DOHH2 (cell line): ENCODE measurements around the gene LAMB1.

Experiments used
- H3F3A ChIP-seq: fragments of 200-600 bp; sonication (generic), shearing (Covaris generic); 2 replicates; pipeline ENCODE4 v1.6.0; 2016; ENCODE audit warnings: antibody characterized with exemption, mild to moderate bottlenecking; ENCODE audit not compliant: control insufficient read depth, insufficient read depth
- H3K27ac ChIP-seq: fragments of 200-600 bp; sonication (generic); 2 replicates; pipeline ENCODE4 v1.5.1; 2014; ENCODE audit warnings: low read depth, mild to moderate bottlenecking, low read length, moderate library complexity
- H3K27me3 ChIP-seq: fragments of 200-600 bp; sonication (generic); 2 replicates; pipeline ENCODE4 v1.6.1; 2014; ENCODE audit warnings: mild to moderate bottlenecking, low read length, mixed read lengths; ENCODE audit not compliant: control insufficient read depth
- H3K36me3 ChIP-seq: fragments of 200-600 bp; sonication (generic); 2 replicates; pipeline ENCODE4 v1.6.1; 2014; ENCODE audit warnings: mild to moderate bottlenecking, low read length, moderate library complexity, mixed read lengths; ENCODE audit not compliant: control insufficient read depth
- H3K4me1 ChIP-seq: fragments of 200-600 bp; sonication (generic); 2 replicates; pipeline ENCODE4 v1.6.1; 2014; ENCODE audit warnings: mild to moderate bottlenecking, low read length, mixed read lengths; ENCODE audit not compliant: control insufficient read depth
- H3K4me2 ChIP-seq: fragments of 200-600 bp; sonication (generic); 2 replicates; pipeline ENCODE4 v1.6.0; 2014; ENCODE audit warnings: mild to moderate bottlenecking, low read length, moderate library complexity
- H3K4me3 ChIP-seq: fragments of 200-600 bp; sonication (generic); 2 replicates; pipeline ENCODE4 v1.5.1; 2014; ENCODE audit warnings: mild to moderate bottlenecking, low read length, mixed read lengths
- H3K79me2 ChIP-seq: fragments of 200-600 bp; sonication (generic); 2 replicates; pipeline ENCODE4 v1.6.1; 2014; ENCODE audit warnings: mild to moderate bottlenecking, low read length, mixed read lengths; ENCODE audit not compliant: control insufficient read depth
- H3K9me2 ChIP-seq: fragments of 200-600 bp; sonication (generic); replicated peaks from 2 replicates; pipeline ENCODE4 v1.6.1; 2014; ENCODE audit warnings: mild to moderate bottlenecking, low read length, mixed read lengths; ENCODE audit not compliant: control insufficient read depth
- H3K9me3 ChIP-seq: fragments of 200-600 bp; sonication (generic); 2 replicates; pipeline ENCODE4 v1.6.1; 2014; ENCODE audit warnings: antibody characterized with exemption, low read length, mixed read lengths; ENCODE audit not compliant: control insufficient read depth, insufficient read depth
- H4K20me1 ChIP-seq: fragments of 200-600 bp; sonication (generic); 2 replicates; pipeline ENCODE4 v1.6.0; 2014; ENCODE audit warnings: low read depth, mild to moderate bottlenecking, antibody characterized with exemption, low read length, moderate library complexity; ENCODE audit not compliant: control insufficient read depth, insufficient read depth
- EZH2phosphoT487 ChIP-seq: fragments of 200-600 bp; sonication (generic); IDR thresholded peaks from 2 replicates; pipeline ENCODE4 v1.6.1; 2017; ENCODE audit warnings: borderline replicate concordance, mild to moderate bottlenecking, antibody characterized with exemption, low read length, moderate library complexity, mixed read lengths
- TF ChIP-seq, protein P1 (sequence below): fragments of 200-600 bp; sonication (generic); IDR thresholded peaks from one replicate; pipeline ENCODE4 v1.5.1; 2014; ENCODE audit warnings: antibody characterized with exemption, mild to moderate bottlenecking, low read depth, low read length; ENCODE audit not compliant: poor library complexity, severe bottlenecking

Gene LAMB1

GRCh38 chr7:107932805-107933204, 70.2 kb downstream of the LAMB1 start:
- no peak for TF ChIP-seq EZH2phosphoT487
- Histone ChIP-seq H3K9me2 (no peaks in the 10 kb centered on the region), H4K20me1 (no peaks in the 10 kb centered on the region), H3K79me2 (no peaks in the 10 kb centered on the region), H3K36me3 (0 out of 2 replicates have a peak, but pooled peaks cover 3% of the 10 kb centered on the region), H3F3A (no peaks in the 10 kb centered on the region), H3K27ac (no peak overlapping the region), H3K4me3 (no peak overlapping the region), H3K4me2 (no peak overlapping the region), H3K9me3 (no peaks in the 10 kb centered on the region), H3K4me1 (no peaks in the 10 kb centered on the region), H3K27me3 (no peaks in the 10 kb centered on the region)

- Histone ChIP-seq H3K9me2 (no peaks in the 10 kb centered on the region), H3K79me2 (no peaks in the 10 kb centered on the region), H3K27me3 (no peaks in the 10 kb centered on the region), H3K36me3 (peaks cover 3% of the 10 kb centered on the region; the same call in 1 of the 2 replicates), H3K9me3 (no peaks in the 10 kb centered on the region), H3F3A (no peaks in the 10 kb centered on the region), H3K4me1 (no peaks in the 10 kb centered on the region), H4K20me1 (no peaks in the 10 kb centered on the region), H3K27ac (no peak overlapping the region), H3K4me3 (no peak overlapping the region), H3K4me2 (no peak overlapping the region)
- TF ChIP-seq, protein P1, sequence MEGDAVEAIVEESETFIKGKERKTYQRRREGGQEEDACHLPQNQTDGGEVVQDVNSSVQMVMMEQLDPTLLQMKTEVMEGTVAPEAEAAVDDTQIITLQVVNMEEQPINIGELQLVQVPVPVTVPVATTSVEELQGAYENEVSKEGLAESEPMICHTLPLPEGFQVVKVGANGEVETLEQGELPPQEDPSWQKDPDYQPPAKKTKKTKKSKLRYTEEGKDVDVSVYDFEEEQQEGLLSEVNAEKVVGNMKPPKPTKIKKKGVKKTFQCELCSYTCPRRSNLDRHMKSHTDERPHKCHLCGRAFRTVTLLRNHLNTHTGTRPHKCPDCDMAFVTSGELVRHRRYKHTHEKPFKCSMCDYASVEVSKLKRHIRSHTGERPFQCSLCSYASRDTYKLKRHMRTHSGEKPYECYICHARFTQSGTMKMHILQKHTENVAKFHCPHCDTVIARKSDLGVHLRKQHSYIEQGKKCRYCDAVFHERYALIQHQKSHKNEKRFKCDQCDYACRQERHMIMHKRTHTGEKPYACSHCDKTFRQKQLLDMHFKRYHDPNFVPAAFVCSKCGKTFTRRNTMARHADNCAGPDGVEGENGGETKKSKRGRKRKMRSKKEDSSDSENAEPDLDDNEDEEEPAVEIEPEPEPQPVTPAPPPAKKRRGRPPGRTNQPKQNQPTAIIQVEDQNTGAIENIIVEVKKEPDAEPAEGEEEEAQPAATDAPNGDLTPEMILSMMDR = no peak
- no peak for TF ChIP-seq EZH2phosphoT487
Observed at GRCh38 chr7:107931740-107932515, 71.0 kb downstream of the LAMB1 start.

GRCh38 chr7:107926481-107926880, 76.5 kb downstream of the LAMB1 start:
- H3F3A ChIP-seq = no peaks in the 10 kb centered on the region
- TF ChIP-seq, protein P1 = no peak
- TF ChIP-seq EZH2phosphoT487 = no peak
- no peak overlapping the region for H3K4me3 ChIP-seq
- H3K27me3 ChIP-seq = no peaks in the 10 kb centered on the region
- no peak overlapping the region for H3K4me2 ChIP-seq
- peaks cover 13% of the 10 kb centered on the region for H3K4me1 ChIP-seq
- no peak overlapping the region for H3K27ac ChIP-seq
- H3K79me2 ChIP-seq = no peaks in the 10 kb centered on the region
- H3K36me3 ChIP-seq = peaks cover 47% of the 10 kb centered on the region
- no peaks in the 10 kb centered on the region for H4K20me1 ChIP-seq
- no peaks in the 10 kb centered on the region for H3K9me2 ChIP-seq
- H3K9me3 ChIP-seq = no peaks in the 10 kb centered on the region

- H3K36me3 ChIP-seq = peaks cover 63% of the 10 kb centered on the region
- peaks cover 13% of the 10 kb centered on the region for H3K4me1 ChIP-seq
- H3K27me3 ChIP-seq = no peaks in the 10 kb centered on the region
- H3K27ac ChIP-seq = no peak overlapping the region
- no peaks in the 10 kb centered on the region for H4K20me1 ChIP-seq
- H3K79me2 ChIP-seq = no peaks in the 10 kb centered on the region
- no peak overlapping the region for H3K4me2 ChIP-seq
- H3K9me3 ChIP-seq = no peaks in the 10 kb centered on the region
- no peaks in the 10 kb centered on the region for H3F3A ChIP-seq
- H3K4me3 ChIP-seq = no peak overlapping the region
- H3K9me2 ChIP-seq = no peaks in the 10 kb centered on the region
- no peak for TF ChIP-seq EZH2phosphoT487
- TF ChIP-seq, protein P1 = no peak
Observed at GRCh38 chr7:107924841-107925504, 78.0 kb downstream of the LAMB1 start.
